Measurements from ENCODE around the gene MTHFSD.

DNA sequence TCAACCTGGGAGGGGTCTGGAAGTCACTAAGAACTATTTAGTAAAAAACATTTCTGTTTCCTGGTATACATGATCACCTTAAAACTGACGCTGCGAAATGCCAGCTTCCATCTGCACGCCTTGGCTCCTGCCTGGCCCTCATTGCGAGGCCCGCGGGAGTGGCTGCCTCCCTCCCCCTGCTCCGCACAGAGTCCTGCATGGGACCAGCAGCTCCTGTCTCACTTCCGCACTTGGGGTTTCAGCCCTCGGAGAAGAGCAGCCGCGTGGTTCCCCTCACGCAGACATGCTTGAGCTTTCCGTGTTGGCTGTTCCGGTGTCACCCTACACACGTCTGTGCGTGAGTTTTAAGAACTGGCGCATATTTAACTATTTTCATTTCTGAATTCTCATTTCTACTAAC is 18.4 kb downstream of the MTHFSD start:
- TF ChIP-seq, protein P1, sequence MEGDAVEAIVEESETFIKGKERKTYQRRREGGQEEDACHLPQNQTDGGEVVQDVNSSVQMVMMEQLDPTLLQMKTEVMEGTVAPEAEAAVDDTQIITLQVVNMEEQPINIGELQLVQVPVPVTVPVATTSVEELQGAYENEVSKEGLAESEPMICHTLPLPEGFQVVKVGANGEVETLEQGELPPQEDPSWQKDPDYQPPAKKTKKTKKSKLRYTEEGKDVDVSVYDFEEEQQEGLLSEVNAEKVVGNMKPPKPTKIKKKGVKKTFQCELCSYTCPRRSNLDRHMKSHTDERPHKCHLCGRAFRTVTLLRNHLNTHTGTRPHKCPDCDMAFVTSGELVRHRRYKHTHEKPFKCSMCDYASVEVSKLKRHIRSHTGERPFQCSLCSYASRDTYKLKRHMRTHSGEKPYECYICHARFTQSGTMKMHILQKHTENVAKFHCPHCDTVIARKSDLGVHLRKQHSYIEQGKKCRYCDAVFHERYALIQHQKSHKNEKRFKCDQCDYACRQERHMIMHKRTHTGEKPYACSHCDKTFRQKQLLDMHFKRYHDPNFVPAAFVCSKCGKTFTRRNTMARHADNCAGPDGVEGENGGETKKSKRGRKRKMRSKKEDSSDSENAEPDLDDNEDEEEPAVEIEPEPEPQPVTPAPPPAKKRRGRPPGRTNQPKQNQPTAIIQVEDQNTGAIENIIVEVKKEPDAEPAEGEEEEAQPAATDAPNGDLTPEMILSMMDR (IDR thresholded peaks at IDR 0.05): no peak
- TF ChIP-seq POLR2A (IDR thresholded peaks at IDR 0.05): no peak
